NCI-H2227 (cell line): ENCODE results near the gene NBAS.

ENCODE experiments used
- DNase-seq: peaks from one replicate; lab custom pipeline; 2025; ENCODE audit not compliant: unreplicated experiment; lab: John Stamatoyannopoulos, UW

Gene NBAS

DNA sequence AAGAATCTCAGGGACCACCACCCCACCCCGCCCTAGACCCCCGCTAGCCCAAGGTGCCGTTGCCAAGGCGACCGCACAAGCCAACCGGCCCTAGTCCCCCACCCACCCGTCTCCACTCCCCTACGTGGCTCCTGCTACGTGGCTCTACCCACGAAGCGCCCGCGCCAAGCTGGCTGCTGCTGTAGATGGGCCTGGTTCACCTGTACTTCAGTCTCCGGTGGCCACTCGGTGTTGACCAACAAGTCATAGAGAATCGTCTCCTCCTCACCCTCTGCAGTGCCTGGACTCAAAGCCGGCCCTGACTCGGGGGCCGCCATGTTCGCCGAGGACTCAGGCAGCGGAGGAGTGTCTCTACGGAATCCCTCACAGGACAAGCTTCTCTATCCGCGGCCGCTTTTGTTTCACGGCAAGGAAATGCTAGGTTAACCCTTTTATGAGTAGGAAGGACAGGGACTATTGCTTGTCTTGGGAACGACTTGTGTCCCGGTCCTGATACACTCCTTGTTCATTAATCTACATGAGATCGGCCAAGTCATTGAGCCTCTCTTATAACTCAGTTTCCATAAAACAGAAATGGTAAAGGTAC is at the start of gene NBAS:
Gene NBAS, minus strand, starts transcription at position 347 of the 586 bp plus-strand sequence. Its CDS starts 30 bp downstream, at position 317.
- peak; percentile 92 for DNase-seq

DNA sequence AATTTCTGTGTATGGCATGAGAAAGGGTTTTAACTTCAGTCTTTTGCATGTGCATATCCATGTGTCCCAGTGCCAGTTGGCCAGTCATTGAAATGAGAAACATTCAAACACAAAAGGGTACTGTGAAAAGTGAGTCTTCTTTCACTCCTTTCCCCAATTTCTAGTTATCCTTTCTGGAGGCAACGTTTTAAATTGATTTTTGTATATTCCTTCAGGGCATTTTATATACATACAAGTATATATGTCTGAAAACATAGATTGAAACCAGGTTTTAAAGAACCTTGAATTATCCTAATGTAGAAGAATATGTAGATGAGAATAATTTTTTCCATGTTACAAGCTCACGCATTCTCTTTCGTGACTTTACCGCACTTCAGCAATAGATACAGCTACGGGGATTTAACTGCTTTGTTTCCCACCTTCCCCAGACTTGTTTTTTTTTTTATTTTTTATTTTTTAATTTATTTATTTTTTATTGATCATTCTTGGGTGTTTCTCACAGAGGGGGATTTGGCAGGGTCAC is 49.4 kb upstream of the NBAS start:
- DNase-seq, result no peak

DNA sequence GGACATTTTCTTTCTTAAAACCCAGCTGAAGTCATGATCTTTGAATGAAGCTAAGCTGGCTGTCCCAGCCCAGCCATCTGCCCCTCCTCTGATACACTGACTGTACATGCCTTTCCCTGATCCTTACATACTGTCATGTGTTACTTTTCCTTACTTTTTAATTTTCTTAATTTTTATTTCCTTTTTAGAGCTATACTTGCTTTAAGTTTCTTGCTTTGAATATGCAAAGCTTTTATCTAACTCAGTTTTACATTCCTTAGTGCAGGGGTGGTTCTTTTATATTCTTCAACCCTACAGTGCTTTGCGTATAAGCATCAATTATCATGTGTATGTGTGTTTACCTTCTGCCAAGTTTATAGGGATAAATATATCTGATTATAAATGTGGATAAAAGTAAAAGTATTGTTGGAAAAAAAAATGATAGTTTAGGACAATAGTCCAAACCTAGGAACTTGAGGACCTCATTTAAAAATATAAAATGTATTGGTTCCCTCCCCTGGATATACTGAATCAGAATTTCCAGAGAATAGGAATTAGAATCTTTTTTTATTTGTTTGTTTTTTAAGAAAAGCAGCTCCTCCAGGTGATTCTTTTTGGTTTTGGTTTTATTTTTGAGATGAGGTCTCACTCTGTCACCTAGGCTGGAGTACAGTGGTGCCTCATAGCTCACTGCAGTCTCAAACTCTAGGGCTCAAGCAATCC is 48.4 kb upstream of the NBAS start:
- DNase-seq, result no peak

DNA sequence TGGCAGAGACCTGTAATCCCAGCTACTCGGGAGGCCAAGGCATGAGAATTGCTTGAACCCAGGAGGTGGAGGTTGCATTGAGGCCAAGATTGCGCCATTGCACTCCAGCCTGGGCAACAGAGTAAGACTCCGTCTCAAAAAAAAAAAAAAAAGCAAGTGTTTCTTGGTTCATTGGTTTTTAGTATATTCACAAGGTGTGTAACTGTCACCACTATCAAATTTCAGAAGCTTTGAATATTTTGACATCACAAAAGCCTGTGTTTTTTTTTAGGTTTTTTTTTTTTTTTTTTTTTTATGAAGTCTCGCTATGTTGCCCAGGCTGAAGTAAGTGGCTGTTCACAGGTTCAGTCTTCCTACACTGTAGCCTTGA is 47.2 kb upstream of the NBAS start:
- no peak for DNase-seq

DNA sequence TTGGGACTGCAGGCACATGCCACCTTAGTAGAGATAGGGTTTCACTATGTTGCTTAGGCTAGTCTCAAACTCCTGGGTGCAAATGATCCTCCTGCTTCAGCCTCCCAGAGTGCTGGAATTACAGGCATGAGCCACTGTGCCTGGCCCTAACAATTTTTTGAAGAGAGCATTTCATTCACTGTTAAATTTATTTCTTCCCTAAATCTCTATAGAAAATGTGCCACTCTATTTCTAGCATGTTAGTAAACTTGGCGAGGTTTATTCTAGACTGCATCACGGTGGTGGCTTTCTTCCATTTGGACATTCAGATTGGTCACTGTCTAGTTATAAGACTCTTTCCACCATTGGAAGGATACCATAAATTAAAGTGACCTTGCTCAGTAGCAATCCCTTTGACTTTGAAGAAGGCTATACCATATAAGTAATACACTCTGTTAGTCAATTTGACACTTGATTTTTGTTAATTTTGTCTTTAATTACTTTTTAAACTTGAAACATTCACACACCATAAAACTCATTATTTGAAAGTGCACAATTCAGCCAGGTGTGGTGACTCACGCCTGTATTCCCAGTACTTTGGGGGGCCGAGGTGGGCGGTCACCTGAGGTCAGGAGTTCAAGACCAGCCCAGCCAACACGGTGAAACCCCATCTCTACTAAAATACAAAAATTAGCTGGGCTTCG is 46.7 kb upstream of the NBAS start:
- DNase-seq, result no peak

DNA sequence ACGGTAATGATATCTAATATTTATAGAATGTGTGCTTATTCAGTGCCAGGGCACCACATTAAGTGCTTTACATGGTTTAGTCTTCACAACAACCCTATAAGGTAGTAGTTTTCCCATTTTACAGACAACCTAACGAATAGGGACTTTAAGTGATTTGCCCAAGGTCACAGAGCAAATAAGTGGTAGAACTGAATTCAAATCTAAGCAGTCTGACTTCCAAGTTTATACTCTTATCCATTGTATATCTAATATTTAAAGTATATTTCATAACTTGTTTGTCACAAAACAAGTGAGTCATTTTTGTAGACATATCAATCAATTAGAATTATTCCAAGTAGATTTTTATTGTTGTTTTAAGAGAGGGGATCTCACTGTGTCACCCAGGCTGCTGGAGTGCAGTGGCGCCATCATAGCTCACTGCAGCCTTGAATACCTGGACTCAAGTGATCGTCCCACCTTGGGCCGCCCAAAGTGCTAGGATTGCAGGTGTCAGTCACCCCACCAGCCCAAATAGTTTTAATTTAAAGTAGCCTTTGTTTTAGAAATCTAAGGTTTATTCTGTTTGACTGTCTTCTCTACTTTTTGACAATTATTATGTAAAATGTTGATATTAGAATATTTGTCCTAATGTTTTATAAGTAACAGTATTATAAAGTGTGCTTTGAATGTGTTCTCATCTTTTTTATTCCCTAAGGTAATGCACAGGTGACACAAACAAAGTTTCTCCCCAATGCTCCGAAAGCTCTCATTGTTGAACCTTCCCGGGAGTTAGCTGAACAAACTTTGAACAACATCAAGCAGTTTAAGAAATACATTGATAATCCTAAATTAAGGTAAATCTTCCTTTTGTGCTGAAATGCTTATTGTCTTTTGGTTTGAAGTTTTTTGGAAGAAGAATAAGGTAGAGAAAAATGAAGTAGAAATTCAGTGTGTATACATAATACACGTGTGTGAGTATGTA is 45.6 kb upstream of the NBAS start:
- DNase-seq, result no peak

DNA sequence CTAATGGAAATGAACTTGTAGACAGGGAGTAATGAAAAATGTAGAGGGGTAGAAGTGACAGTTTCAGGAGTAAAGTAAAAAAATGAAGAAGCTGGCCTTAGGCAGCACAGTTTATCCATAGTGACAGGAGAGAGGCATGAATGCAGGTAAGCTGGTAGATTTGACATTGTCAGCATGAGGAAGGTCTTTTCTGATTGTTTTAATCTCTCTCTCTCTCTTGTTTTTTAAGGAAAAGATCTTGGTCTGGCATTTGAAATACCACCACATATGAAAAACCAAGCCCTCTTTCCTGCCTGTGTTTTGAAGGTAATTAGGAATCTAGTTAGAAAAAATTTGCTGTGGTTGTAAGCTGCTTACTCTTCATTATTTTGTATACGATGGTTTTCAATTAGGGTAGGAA is 44.6 kb upstream of the NBAS start:
- no peak for DNase-seq

DNA sequence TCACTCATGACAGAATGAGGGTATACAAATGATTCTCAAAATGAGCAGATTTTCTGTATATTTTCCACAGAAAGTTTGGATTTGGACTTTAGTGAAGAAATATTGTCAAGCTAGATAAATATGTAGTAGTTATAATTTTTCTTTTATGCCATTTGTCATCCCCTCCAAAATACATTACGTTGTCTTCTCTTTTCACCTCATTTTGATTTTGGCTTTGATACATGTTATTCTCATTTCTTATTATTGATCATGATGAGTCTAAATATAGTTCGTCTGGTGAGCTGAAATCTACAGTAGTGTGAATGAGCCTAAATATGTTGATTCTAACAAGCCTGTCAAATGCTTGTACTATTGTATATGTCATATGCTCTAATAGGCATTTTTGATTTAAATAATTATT is 42.8 kb upstream of the NBAS start:
- no peak for DNase-seq

DNA sequence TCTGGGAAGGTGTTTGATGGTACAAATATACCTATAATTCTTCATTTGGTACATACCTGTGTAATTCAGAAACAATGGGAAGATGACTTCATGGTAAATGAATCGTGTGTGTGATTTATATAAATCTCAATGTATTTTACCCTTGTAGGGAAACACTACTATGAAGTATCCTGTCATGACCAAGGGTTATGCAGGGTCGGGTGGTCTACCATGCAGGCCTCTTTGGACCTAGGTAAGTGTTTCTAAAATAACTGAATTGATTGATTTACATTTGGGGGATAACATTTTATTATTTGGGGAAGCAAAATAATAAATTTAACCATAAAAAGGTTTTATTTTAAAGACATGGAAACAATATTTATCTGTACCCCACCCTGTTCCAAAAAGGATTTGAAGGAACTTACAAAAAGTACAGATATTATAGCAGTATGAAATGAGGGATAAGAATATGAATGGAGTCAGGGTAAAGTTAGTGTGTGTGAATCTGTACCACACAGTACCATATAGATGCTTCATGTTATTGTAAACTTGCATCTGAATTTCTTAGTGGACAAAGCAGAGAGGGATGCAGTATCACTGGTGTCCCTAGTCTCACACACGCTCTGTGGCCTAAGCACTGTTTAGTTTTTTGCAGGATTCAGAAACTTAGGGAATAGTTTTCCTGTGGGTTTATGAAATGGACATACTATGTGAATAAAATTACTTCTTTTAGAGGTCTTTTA is 42.1 kb upstream of the NBAS start:
- no peak for DNase-seq

DNA sequence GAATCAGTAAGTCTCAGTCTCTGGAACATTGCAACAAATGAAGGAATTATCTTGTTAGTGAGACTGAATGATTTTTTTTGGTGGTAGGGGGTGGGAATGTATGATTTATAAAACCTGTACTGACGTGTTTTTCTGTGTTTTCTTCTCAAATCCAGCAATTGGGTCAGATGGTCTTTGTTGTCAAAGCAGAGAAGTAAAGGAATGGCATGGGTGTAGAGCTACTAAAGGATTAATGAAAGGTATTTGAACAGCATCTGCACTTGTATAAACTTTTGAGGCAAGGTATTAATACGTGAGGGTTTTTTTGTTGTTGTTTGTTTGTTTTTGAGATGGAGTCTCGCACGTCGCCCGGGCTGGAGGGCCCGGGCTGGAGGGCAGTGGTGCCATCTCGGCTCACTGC is 41.3 kb upstream of the NBAS start:
- DNase-seq, result no peak

DNA sequence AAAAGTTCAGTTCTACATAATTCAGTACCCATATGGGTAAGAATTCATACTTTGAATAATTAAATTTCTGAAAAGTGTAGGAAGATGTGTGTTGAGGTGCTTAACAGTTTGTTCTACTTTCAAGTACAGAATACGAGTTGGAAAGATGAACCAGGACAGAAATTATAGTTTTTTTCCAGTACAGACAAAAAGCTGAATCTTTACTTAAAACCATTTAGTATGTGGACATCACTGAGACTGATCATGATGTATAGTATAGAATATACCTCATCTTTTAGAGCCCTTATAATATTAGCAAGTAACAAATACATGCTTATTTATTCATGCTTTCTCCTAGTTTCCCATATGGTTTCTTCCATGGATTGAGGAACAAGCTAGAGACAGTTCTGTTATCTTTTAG is 40.5 kb upstream of the NBAS start:
- no peak for DNase-seq

DNA sequence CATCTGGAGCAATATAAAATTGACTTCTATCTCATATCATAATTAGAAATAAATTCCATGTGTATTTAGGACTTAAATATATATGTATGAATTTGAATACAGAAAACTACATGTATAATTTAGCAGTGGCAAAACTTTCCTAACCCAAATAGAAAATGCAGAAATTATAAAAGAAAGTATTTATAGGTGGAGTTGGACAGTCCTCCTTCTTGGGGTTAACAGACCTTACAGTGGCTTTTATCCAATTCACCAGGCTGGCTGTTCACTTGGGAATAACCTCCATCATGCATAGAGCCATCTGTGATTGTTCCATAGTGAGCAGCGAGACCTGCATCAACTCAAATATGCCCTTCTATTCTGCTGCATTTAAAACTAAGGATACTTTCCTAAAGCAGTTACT is 38.9 kb upstream of the NBAS start:
- DNase-seq, result no peak

DNA sequence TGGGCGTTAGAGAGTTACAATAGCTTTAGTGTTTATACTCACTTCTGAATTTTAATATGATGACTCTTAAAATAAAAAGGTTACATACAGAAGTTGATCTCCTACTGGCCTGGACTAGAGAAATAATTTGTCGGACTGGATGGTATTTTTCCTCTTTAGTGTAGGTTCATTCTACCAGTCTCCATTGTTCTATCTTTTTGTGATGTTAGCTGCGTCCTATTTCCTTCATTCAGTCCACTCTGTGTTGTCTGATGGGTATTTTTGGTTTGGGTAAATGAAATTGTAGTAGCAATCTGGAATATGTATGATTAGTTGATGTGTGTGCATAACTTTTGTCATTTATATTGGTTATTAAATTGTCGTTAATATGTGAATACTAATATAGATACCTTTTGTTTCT is 35.8 kb upstream of the NBAS start:
- no peak for DNase-seq

DNA sequence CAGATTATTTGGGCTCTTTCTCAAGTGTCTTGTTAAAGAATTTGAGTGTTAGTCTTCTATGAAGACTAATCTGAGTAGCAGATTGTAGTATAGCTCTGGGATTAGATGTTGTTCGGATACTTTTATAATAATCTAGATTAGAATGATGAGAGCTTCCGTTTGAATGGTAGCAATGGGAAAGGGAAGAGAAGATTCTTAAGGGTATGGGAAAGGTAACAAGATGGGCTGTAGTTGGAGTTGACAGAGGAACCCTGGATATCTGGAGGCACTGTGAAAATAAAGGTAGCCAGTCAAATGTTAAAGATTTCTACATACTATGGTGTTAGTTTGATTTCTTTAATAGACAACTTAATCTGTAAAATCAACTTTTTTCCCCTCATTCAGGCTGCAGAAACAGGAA is 35.2 kb upstream of the NBAS start:
- no peak for DNase-seq

DNA sequence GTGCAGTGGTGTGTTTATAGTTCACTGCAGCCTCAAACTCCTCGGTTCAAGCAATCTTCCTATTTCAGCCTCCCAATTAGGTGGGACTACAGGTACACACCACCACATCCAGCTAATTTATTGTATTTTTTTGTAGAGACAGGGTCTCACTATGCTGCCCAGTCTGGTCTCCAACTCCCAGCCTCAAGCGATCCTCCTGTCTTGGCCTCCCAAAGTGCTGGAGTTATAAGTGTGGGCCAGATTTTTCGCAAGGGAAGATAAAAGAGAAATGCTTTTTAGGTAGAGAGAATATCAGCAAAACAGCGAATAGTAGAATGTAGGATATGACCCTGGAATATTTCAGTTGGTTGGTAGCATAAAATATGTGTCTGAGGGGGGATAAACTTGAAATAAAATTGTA is 34.8 kb upstream of the NBAS start:
- DNase-seq, result no peak

DNA sequence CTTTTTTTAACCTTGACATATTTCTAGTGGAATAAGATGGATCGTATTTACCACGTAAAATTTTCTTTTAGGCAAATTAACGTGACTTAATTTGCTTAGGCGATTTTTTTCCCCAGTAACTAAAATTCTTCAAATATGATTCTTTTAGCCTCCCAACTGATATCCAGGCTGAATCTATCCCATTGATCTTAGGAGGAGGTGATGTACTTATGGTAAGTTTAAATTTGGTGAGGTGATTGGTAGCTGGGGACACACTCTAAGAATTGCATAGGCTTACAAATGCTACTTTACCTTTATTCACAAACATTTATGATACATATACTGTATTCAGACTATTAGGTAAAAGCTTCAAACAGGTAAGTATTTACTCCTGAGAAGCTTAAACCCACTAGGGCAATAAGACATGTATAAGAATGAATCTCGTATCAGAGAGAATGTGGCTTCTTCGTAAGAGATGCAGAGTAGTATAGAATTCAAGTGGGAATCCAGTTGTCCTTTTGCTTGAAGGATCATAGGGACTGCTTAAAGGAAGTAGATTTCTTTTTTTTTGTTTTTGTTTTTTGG is 34.3 kb upstream of the NBAS start:
- no peak for DNase-seq

DNA sequence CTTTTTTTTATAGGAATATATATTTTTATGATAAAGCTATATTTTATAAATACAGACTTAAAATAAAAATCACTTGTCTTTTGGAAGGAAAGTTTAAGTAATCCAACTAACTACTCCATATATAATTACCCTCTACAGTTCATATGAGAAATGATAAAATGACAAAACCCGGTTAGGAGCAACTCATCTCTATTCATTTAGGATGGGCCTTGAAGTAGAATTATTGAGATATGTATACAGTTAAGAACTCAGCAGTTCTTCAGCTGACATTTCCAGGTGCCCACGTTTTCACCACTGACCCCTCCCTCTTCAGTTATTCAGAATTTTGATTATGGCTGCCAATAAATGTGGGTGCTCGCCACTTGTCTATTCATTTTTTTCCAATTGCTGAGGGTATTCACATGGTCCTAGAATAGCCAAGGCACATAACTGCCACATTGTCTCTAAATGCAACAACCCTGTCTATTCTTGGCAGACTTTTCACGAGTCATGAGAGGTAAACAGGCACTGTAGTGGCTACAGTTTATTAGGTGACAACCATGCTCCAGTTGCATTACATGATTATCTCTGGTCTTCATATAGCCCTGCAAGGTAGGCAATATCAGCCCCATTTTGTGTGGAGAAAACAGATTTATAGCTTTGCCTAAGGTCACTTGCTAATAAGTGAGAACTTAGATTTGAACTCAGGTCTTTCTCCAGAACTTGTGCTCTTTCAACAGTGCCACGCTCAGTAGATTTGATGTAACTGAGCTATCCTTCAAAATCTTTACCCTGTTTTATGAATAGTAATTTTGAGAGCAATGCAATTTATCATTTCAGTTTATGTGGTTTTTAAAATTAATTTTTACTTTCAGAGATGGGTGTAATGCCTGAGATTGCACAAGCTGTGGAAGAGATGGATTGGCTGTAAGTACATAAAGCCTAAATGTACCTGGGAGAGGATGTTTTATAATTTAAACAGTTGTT is 33.4 kb upstream of the NBAS start:
- DNase-seq, result no peak

DNA sequence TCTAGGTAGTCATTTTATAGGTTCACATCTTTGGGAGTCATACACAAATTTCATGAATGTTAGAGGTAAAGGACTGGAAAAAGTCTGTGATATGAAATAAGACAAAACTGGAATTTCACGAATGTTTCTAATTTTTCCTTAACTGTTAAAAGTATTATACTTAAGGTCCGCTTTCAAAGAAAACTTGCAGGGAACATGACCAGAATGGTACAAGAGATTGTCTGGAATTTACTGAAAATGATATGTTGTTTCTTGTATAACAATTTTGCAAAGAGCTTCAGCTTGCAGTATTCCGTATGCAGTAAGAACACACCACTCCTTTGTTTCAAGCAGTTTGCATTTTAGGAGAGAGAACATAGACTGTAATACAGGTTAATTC is 32.2 kb upstream of the NBAS start:
- no peak for DNase-seq
